ENCODE data around the gene CRACR2A.

Gene CRACR2A

GRCh38 chr12:3622021-3622821 lies 130.7 kb downstream of the CRACR2A start:
- DNase-seq (ENCODE audit: low spot score): peak; percentile 14

DNA sequence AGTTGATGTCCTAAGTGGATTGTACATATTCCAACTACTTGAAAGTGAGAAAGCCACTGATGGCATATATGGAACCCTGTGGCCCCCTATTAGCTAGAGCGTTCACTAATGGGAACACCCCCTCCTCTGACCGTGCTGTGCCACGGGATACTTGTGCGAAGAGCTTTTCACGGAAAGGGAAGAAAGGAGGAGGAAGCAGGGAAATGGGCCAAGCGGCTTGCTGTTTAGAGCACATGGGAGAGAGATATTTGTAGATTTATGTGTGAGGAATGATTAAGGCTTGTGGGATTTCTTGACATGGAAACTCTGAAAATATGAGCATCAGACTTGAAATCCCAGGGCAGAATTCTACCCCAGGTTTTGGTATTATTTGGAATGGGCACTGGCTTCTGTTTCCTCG lies 132.1 kb downstream of the CRACR2A start:
- no peak for DNase-seq (ENCODE audit: low spot score)

GRCh38 chr12:3617565-3617964 lies 135.3 kb downstream of the CRACR2A start:
- DNase-seq (ENCODE audit: low spot score): no peak

DNA sequence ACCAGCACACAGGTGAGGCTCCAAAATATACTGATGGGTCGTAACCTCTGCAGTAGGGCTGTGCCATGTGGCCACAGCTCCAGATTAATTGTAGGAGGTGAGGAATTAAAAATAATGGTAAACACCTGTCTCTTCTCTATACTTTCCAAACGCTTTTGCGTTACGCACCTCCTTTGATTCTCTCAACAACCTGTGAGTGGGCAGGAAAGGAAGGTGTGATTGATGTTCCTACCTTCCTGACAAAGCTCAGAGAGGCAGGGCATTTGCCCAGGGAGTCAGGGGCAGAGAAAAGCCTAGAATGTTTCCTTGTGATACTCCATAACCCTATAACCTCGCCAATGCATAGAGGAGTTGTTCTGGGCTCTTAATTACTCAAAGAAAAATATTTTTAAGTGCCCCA lies 137.0 kb downstream of the CRACR2A start:
- DNase-seq (ENCODE audit: low spot score): no peak

DNA sequence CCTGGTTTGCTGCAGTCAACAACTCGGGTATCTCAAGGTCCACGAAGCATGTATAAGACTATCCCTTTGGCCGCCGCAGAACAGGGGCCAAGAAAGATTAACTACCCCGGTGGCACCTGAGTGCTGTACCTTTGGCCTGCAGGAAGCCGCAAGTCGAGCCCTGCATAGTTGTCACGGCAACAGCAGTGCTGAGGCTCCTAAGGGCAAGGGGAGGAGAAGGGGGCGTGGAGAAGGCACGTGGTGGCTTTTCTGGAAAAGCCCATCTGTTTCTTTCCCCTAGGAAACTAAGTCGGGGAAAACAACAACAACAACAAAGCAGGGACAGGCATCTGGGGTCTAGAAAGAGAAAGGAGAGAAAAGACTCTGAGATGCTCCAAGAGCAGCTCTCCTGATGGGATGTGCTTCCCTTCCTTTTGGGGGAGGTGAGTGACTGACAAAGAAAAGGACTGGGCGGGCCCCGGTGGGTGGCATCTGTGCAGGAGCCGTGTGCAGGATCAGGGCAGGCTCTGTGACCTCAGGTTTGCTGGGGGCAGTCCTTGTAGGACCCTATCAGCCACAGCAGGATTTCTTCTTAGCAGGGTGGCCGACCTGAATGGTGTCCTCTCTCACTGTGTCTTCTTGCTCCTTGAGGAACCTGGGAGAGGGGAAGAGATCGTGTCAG lies 138.0 kb downstream of the CRACR2A start:
- DNase-seq (ENCODE audit: low spot score): no peak

DNA sequence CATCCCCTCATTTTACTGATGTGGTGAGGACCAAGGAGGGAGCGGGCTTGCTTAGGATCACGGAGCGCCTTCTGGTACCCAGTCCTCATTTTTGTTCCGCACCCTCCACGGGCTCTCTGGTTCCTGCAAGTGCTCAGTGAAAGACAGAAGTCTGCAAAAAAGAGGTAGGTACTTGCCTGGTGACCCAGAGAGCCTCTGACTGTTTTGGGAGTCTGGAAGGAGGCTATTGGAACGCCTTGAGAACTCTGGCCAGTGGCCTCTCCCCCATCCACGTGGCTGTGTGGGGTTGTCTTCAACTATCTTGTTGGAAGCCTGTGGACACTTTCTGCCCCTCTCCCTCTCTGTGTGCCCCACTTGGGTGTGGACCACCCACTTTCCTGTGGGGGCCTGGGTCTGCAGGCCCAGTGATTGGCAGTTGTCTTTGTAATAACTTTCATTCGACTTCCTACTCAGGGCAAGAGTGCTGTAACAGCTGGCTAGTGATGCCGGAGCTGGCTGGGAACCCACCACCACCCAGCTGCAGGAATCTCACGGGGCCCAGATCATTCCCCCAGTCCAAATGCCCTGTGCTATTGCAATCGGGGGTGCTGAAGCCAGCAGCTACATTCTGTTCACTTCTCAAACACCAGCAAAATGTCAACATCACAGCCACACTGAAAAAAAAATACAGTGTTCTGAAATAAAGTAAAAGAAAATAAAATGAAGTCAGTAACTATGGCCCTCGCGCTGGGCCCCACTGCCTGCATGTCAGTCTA lies 139.1 kb downstream of the CRACR2A start:
- DNase-seq (ENCODE audit: low spot score): no peak

GRCh38 chr12:3611860-3612703 lies 140.8 kb downstream of the CRACR2A start:
- DNase-seq (ENCODE audit: low spot score): no peak

DNA sequence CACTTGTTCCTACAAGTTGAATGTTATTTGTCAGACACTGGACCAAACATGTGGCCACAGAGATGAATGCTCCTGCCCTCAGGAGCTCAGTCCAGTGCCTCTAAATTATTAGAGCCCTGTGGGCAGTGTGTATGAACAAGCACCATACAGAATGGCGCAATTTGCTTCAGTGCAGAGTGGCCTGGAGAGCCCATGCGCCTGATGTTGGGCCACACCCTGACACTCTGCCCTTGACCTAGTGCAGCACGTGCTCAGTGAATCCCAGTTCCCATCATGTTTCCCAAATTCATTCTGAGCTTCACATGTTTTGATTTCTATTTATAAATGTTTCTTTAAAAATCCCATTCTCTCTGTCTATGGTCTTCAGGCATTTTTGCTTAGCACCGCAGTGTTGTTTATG lies 145.1 kb downstream of the CRACR2A start:
- no peak for DNase-seq (ENCODE audit: low spot score)

DNA sequence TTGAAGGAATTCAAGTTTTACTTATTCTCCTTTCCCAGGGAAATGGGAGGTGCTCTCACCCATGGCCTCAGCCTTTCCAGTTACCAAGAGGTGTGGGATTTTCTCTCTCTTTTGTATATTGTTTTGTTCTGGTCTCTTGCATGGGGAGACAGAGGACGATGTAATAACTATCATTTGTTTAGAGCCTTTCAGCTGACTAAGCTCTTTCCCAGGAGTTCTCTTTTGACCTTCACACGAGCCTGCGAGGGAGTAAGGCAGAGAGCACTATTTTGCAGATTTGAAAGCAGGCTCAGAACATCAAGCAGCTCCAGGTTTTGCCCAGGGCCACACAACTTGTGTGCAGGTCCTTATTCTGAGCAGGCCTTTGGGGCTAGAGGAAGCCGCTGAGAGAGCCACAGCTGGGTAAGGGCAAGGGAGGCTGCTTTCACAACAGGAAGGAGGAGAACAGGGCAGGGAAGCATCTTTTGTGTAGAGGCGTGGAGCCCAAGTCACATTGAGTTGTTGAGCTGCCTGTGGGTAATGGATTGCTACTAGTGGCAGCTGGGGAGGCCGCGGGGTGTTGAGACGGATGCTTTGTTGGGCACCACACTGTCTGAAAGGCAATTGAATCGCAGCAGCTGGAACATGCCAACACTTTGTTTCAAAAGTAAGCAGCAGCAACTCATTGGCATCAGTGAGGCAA lies 145.7 kb downstream of the CRACR2A start:
- DNase-seq (ENCODE audit: low spot score): no peak

GRCh38 chr12:3606128-3606527 lies 146.8 kb downstream of the CRACR2A start:
- DNase-seq (ENCODE audit: low spot score): no peak

- DNase-seq (ENCODE audit: low spot score): no peak
Measured at GRCh38 chr12:3605692-3606091, 147.2 kb downstream of the CRACR2A start.

GRCh38 chr12:3604748-3605586 lies 147.9 kb downstream of the CRACR2A start:
- peak; percentile 76 for DNase-seq (ENCODE audit: low spot score)

DNA sequence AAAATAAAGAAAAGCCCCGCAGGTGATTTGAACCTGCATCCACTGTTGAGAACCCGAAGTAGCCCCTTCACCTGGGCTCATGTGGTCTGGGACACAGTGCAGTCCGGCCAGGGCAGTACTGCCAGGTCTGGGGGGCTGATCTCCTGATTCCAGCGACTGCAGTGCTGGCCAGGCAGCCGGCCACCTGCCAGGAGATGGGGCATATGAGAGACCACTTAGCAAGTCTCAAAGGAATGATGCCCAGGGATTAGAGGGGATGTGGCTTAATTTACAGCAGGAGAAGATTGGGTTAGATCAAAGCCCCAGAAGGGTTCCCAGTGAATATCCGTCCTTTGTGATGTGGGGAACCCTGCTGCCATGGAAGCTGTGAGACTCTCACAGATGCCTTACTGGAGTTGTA lies 148.6 kb downstream of the CRACR2A start:
- DNase-seq (ENCODE audit: low spot score): no peak

- DNase-seq (ENCODE audit: low spot score): no peak
Measured at GRCh38 chr12:3603576-3603975, 149.3 kb downstream of the CRACR2A start.

- no peak for DNase-seq (ENCODE audit: low spot score)
Measured at GRCh38 chr12:3602488-3602887, 150.4 kb downstream of the CRACR2A start.

- no peak for DNase-seq (ENCODE audit: low spot score)
Measured at GRCh38 chr12:3601461-3602150, 151.3 kb downstream of the CRACR2A start.

DNA sequence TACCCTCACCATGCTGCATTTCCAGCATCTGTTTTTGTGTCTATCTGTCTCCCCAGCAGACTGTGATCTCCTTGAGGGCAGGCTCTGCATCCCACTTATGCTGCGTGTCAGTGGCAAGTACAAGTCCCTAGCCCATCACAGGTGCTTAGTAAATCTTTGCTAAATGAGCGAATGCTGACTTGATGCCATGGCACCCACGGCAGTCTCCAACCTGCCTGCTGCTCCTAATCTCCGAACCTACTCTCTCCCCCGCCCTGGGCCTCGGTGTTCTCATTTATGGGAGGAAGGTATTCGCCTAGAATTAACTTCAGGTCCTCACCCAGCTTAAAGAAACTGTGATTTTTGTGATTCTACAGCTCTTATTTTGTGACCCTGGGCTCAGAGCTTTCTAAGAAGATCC lies 152.0 kb downstream of the CRACR2A start:
- no peak for DNase-seq (ENCODE audit: low spot score)

GRCh38 chr12:3600039-3600720 lies 152.7 kb downstream of the CRACR2A start:
- DNase-seq (ENCODE audit: low spot score): no peak

Data from kidney tubule cell (primary cell).